Measurements from ENCODE around the gene EXOC4.

Gene EXOC4

DNA sequence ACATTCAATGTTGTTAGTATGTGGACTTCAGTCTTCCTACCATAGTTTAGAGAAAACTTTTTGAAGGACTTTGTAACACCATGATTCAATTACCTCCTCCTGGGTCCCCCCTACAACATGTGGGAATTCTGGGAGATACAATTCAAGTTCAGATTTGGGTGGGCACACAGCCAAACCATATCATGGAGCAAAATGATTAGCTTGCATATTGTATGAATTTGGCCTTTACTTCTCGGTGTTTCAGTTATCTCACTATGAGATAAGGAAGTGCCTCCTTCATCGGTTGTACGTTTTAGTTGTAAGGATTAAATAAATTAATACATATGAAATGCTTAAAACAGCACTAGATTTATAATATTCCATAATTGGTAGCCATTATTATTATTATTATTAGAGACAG lies 428.7 kb downstream of the EXOC4 start:
- no peak for DNase-seq
- H3K9me3 Mint-ChIP-seq: peaks cover 0 to 4% of the 10 kb centered on the region in 2 donors
- H3K4me1 Mint-ChIP-seq: peaks cover 16% of the 10 kb centered on the region
- no peak overlapping the region for H3K27ac Mint-ChIP-seq
- no peaks in the 10 kb centered on the region for H3K27me3 Mint-ChIP-seq
- H3K4me3 Mint-ChIP-seq: no peak overlapping the region
- no peak for ATAC-seq

GRCh38 chr7:133682364-133683181 lies 429.7 kb downstream of the EXOC4 start:
- no peaks in the 10 kb centered on the region for H3K27me3 Mint-ChIP-seq
- DNase-seq (peak; percentile 3 to 11), ATAC-seq (peak; percentile 90)
- no peak overlapping the region for H3K4me3 Mint-ChIP-seq
- H3K4me1 Mint-ChIP-seq: peaks cover 16% of the 10 kb centered on the region
- peaks cover 0 to 4% of the 10 kb centered on the region in 2 donors for H3K9me3 Mint-ChIP-seq
- H3K27ac Mint-ChIP-seq: peak overlapping the region in 1 of 2 donors; percentile 63

DNA sequence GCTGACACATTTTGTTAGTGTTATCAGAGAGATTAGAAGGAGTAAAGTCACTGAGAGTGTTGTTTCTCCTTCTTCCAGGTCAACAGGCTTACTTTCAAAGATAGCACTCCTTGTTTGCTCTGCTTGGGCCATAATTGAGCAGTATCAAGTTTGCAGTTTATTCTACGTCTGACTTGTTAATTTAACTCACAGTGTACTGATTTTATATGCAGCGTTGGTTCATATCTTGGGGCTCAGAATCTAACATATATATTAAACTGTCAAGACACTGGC lies 430.2 kb downstream of the EXOC4 start:
- no peak for ATAC-seq
- DNase-seq: no peak
- H3K4me1 Mint-ChIP-seq: peaks cover 16% of the 10 kb centered on the region
- no peaks in the 10 kb centered on the region for H3K27me3 Mint-ChIP-seq
- peak overlapping the region in 1 of 2 donors; percentile 3 for H3K27ac Mint-ChIP-seq
- no peak overlapping the region for H3K4me3 Mint-ChIP-seq
- H3K9me3 Mint-ChIP-seq: peaks cover 0 to 4% of the 10 kb centered on the region in 2 donors

- Mint-ChIP-seq H3K4me3 (no peak overlapping the region), H3K27me3 (no peaks in the 10 kb centered on the region), H3K27ac (no peak overlapping the region), H3K4me1 (no peaks in the 10 kb centered on the region), H3K9me3 (peaks cover 0 to 4% of the 10 kb centered on the region in 2 donors)
- ATAC-seq (no peak), DNase-seq (no peak)
Observed at GRCh38 chr7:133688483-133689239, 435.8 kb downstream of the EXOC4 start.

DNA sequence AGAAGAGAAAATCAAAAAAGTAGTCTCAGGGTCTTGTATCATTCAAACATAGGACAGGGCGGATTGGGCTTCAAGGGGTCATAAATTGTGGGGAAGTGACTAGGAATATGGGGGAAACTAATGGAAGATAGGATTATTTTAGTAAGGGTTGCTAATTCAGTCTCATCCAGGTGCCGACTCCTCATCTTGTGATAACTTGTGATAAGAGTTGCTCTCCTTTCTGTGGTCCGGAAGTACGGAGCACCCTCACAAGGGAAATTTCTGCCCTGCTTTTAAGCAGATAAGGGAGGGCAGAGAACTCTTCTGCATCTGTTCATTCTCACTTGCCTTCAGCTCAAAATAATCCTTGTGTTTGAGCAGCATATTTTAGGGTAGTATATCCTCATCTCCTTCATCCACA lies 437.9 kb downstream of the EXOC4 start:
- no peak for ATAC-seq
- Mint-ChIP-seq H3K4me1 (peaks cover 5% of the 10 kb centered on the region), H3K27me3 (no peaks in the 10 kb centered on the region), H3K4me3 (no peak overlapping the region), H3K9me3 (no peaks in the 10 kb centered on the region), H3K27ac (no peak overlapping the region)
- DNase-seq: no peak

- ATAC-seq (no peak), DNase-seq (no peak)
- no peaks in the 10 kb centered on the region for H3K9me3 Mint-ChIP-seq
- H3K27ac Mint-ChIP-seq: no peak overlapping the region
- no peak overlapping the region for H3K4me3 Mint-ChIP-seq
- peaks cover 5% of the 10 kb centered on the region for H3K4me1 Mint-ChIP-seq
- no peaks in the 10 kb centered on the region for H3K27me3 Mint-ChIP-seq
Observed at GRCh38 chr7:133691727-133692610, 439.1 kb downstream of the EXOC4 start.

DNA sequence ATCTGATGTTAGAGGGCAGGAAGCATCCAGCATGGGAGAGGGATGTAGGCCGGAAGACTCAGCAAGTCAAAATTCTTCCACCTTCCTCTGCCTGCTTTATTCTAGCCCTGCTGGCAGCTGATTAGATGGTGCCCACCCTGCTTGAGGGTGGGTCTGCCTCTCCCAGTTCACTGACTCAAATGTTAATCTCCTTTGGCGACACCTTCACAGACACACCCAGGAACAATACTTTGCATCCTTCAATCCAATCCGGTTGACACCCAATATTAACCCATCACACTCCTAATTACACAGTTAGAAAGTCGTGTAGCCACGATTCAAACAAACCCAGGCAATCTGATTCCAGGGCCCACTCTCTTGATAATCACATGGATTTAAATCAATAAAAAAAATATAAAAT lies 440.4 kb downstream of the EXOC4 start:
- no peak for DNase-seq
- Mint-ChIP-seq H3K9me3 (no peaks in the 10 kb centered on the region), H3K4me1 (peaks cover 5% of the 10 kb centered on the region), H3K4me3 (no peak overlapping the region), H3K27me3 (no peaks in the 10 kb centered on the region), H3K27ac (peak overlapping the region in 1 of 2 donors; percentile 8)
- ATAC-seq: no peak

- H3K4me1 Mint-ChIP-seq: peaks cover 5% of the 10 kb centered on the region
- ATAC-seq: no peak
- no peak for DNase-seq
- no peak overlapping the region for H3K27ac Mint-ChIP-seq
- no peak overlapping the region for H3K4me3 Mint-ChIP-seq
- H3K27me3 Mint-ChIP-seq: no peaks in the 10 kb centered on the region
- H3K9me3 Mint-ChIP-seq: no peaks in the 10 kb centered on the region
Observed at GRCh38 chr7:133696056-133696455, 443.2 kb downstream of the EXOC4 start.

DNA sequence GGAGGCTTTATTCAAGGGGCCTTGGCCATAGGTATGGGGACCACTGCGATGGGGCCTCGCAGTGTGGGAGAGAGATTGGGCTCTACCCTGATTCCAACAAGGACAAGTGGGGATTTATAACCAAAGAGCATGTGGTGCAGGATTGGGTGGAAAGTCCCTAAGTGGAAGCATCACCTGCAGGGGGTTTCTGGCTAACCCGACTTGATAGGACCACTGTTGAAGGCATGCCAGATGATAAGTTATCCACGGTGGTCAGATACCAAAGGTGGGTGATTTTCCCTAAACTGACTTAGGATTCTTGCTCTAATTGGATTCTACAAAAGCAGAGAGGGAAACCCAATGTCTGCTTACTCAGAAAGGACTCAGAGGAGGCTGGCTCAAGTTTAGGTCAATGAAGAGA lies 444.7 kb downstream of the EXOC4 start:
- DNase-seq: no peak
- Mint-ChIP-seq H3K9me3 (no peaks in the 10 kb centered on the region), H3K27ac (no peak overlapping the region), H3K4me1 (peaks cover 5% of the 10 kb centered on the region), H3K27me3 (no peaks in the 10 kb centered on the region), H3K4me3 (no peak overlapping the region)
- no peak for ATAC-seq

DNA sequence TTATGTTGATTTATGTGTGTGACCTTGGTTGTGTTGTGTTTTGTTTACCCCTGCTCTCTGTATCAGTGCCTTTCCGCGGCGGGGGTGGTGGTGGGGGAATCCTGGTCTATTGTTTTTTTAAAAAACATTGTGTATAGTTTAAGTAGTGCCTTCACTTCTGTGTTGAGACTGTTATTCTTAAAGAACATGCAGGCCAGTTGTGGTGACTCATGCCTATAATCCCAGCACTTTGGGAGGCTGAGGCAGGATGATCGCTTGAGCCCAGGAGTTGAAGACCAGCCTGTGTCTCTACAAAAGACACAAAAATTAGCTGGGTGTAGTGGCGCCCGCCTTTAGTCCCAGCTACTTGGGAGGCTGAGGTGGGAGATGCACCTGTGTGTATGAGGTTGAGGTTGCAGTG lies 445.2 kb downstream of the EXOC4 start:
- Mint-ChIP-seq H3K4me3 (no peak overlapping the region), H3K27me3 (no peaks in the 10 kb centered on the region), H3K4me1 (peaks cover 5% of the 10 kb centered on the region), H3K9me3 (no peaks in the 10 kb centered on the region), H3K27ac (no peak overlapping the region)
- no peak for ATAC-seq
- DNase-seq: no peak

DNA sequence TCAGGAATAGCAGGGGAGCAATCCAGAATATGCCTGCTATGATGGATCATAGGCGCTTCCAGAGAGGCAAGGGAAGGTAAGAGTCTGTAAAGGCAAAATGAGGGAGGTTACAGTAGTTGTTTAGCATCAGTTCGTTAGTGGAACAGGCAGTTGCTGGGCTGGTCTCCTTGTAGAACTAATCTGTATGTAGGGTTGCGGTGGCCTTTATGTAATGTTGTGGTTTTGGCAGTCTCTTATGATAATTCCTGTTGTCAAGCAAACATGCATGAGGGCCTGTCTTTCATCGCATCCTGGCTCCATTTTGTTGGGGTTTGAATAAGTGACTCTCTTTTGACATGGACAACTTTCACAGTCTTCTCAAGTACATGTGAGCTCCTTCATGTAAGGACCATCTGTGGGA lies 446.5 kb downstream of the EXOC4 start:
- H3K9me3 Mint-ChIP-seq: no peaks in the 10 kb centered on the region
- ATAC-seq: no peak
- H3K27ac Mint-ChIP-seq: no peak overlapping the region
- peaks cover 5% of the 10 kb centered on the region for H3K4me1 Mint-ChIP-seq
- H3K27me3 Mint-ChIP-seq: no peaks in the 10 kb centered on the region
- no peak overlapping the region for H3K4me3 Mint-ChIP-seq
- no peak for DNase-seq

DNA sequence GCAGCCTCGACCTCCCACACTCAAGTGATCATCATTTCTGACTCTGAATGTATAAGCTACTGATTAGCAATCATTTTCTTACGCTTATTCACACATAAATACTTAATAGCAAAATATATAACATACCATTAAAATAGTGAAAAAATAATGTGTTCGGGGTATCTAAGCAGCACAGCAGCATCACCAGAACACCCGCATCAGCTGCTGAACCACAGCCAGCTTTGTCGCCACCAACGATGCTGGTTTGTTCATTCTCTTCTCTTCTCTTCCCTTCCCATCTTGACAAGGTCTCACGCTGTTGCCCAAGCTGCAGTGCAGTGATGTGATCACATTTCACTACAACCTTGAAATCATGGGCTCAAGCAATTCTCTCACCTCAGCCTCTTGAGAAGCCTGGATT lies 449.2 kb downstream of the EXOC4 start:
- Mint-ChIP-seq H3K4me3 (no peak overlapping the region), H3K27me3 (no peaks in the 10 kb centered on the region), H3K27ac (no peak overlapping the region), H3K4me1 (no peaks in the 10 kb centered on the region), H3K9me3 (no peaks in the 10 kb centered on the region)
- ATAC-seq: no peak
- no peak for DNase-seq

DNA sequence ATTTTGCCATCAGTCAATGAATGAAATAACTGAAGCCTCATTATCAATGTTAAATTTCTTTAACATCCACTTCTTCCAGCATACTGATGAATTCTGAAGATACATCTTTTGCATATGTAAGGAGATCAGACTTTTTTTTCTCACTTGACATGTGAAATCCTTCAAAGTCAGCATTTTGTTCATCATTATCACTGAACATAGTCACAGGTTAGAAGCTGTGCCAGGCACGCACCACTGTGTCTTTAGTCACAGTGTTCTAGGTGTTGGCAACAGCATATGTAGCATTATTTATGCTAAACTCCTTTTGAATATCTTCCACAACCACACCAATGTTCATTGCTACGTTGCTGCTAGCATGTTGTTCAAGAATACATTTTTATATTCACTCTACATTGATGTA lies 450.1 kb downstream of the EXOC4 start:
- H3K4me3 Mint-ChIP-seq: no peak overlapping the region
- no peaks in the 10 kb centered on the region for H3K27me3 Mint-ChIP-seq
- no peak overlapping the region for H3K27ac Mint-ChIP-seq
- H3K4me1 Mint-ChIP-seq: no peaks in the 10 kb centered on the region
- H3K9me3 Mint-ChIP-seq: no peaks in the 10 kb centered on the region
- ATAC-seq (no peak), DNase-seq (no peak)

DNA sequence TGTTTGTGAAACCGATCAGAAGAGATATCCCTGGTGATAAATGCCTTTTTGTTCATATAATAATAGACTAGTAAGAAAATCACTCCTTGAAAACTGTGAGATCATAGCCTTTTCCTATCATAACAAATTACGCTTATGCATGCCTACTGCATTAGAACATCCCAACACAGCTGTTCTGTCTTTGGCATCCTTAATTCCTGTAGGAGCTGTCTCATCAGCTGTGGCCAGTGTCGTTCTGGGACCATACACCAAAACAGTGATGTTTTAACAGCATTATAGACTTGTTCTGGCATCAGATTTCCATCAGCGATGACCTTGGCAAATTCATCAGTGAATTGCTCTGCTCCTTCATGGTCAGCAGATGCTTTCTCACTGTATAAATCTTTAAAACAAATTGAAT lies 450.7 kb downstream of the EXOC4 start:
- Mint-ChIP-seq H3K27me3 (no peaks in the 10 kb centered on the region), H3K4me3 (no peak overlapping the region), H3K4me1 (no peaks in the 10 kb centered on the region), H3K9me3 (no peaks in the 10 kb centered on the region), H3K27ac (no peak overlapping the region)
- ATAC-seq: no peak
- DNase-seq: no peak

GRCh38 chr7:133704453-133704852 lies 451.6 kb downstream of the EXOC4 start:
- ATAC-seq (no peak), DNase-seq (no peak)
- no peak overlapping the region for H3K4me3 Mint-ChIP-seq
- no peaks in the 10 kb centered on the region for H3K27me3 Mint-ChIP-seq
- H3K4me1 Mint-ChIP-seq: no peaks in the 10 kb centered on the region
- no peak overlapping the region for H3K27ac Mint-ChIP-seq
- no peaks in the 10 kb centered on the region for H3K9me3 Mint-ChIP-seq

DNA sequence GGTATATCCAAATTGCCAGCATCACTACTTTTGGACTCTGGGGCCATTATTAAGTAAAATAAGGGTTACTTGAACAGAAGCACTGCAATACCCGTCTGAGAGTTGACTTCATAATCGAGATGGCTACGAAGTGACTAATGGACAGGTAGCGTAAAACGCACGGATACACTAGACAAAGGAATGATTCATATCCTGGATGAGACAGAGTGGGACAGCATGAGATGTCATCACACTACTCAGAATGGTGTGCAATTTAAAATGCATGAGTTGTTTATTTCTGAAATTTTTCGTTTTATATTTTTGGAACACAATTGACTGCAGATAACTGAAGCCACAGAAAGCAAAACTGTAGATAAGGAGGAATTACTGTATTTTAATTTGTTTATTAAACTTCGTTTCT lies 452.7 kb downstream of the EXOC4 start:
- DNase-seq (no peak), ATAC-seq (no peak)
- H3K27ac Mint-ChIP-seq: no peak overlapping the region
- H3K27me3 Mint-ChIP-seq: no peaks in the 10 kb centered on the region
- no peaks in the 10 kb centered on the region for H3K9me3 Mint-ChIP-seq
- H3K4me1 Mint-ChIP-seq: no peaks in the 10 kb centered on the region
- no peak overlapping the region for H3K4me3 Mint-ChIP-seq

Data from stimulated activated naive CD8-positive, alpha-beta T cell treated with anti-CD3 and anti-CD28 coated beads, Interleukin-15, amount 100 ng/mL, for 72 hours (primary cell).